ENCODE results near the gene FREM1. TPM values are rescaled to one million over a fixed set of nuclear protein-coding genes. Genes with fewer than 3 reads are reported as not detected.

FREM1 gene
- 1 to 10 TPM; 3.9 to 8.7 (median 6.0) TPM for total RNA-seq
- polyA plus RNA-seq = 3.8 TPM
- long read RNA-seq, donor 1, partial matches to known transcripts = 1 of 2 reads
- long read RNA-seq, donor 1, other reads (novel, unspliced or antisense) = 1 of 2 reads
- long read RNA-seq, donor 2, partial matches to known transcripts = 1 of 1 reads
- long read RNA-seq, donor 2, other reads (novel, unspliced or antisense) = 0 of 1 reads
- long read RNA-seq, donor 3, partial matches to known transcripts = 2 of 6 reads
- long read RNA-seq, donor 3, other reads (novel, unspliced or antisense) = 4 of 6 reads
- long read RNA-seq, donor 4, partial matches to known transcripts = 0 of 1 reads
- long read RNA-seq, donor 4, other reads (novel, unspliced or antisense) = 1 of 1 reads

- WGBS = 14% methylated on average over 18 of the region's 18 CpGs
- Histone ChIP-seq H3K4me1 (ENCODE audit: control insufficient read depth, insufficient read depth, low read length) (peaks cover 4% of the 10 kb centered on the region), H3K27ac (ENCODE audit: low read length) (peak within 1 kb of the TSS; percentile 44), H3K4me3 (ENCODE audit: low read length) (peak within 1 kb of the TSS; percentile 41), H3K27me3 (ENCODE audit: control insufficient read depth, insufficient read depth) (no peaks in the 10 kb centered on the region), H3K9me3 (ENCODE audit: control insufficient read depth, low read length) (no peaks in the 10 kb centered on the region)
- intact Hi-C loops (cut with DNase I) = no loop called here
- ATAC-seq = peak; percentile 69
- peak; percentile 48 to 83 (median 81) for DNase-seq
Measured at GRCh38 chr9:14909961-14910805, at the start of gene FREM1. Gene FREM1, minus strand, starts transcription at chr9:14910428. Its CDS starts 41,451 bp downstream, at chr9:14868977.

GRCh38 chr9:14958989-14959388, 48.8 kb upstream of the FREM1 start:
- DNase-seq = no peak

GRCh38 chr9:14957109-14957508, 46.9 kb upstream of the FREM1 start:
- ATAC-seq (peak; percentile 85 to 95), DNase-seq (peak; percentile 39 to 80 (median 79))
- WGBS = 62% methylated on average over 2 of the region's 2 CpGs
- H3K9me3 ChIP-seq (ENCODE audit: control insufficient read depth, low read length) = no peaks in the 10 kb centered on the region
- intact Hi-C loops (cut with DNase I) = no loop called here
- H3K4me1 ChIP-seq (ENCODE audit: control insufficient read depth, insufficient read depth, low read length) = no peaks in the 10 kb centered on the region
- no peaks in the 10 kb centered on the region for H3K27me3 ChIP-seq (ENCODE audit: control insufficient read depth, insufficient read depth)
- H3K27ac ChIP-seq (ENCODE audit: low read length) = no peak overlapping the region
- no peak overlapping the region for H3K4me3 ChIP-seq (ENCODE audit: low read length)

More at GRCh38 chr9:14958989-14959388, 48.8 kb upstream of the FREM1 start:
- Histone ChIP-seq H3K27ac (ENCODE audit: low read length) (no peak overlapping the region), H3K4me1 (ENCODE audit: control insufficient read depth, insufficient read depth, low read length) (no peaks in the 10 kb centered on the region), H3K27me3 (ENCODE audit: control insufficient read depth, insufficient read depth) (no peaks in the 10 kb centered on the region), H3K9me3 (ENCODE audit: control insufficient read depth, low read length) (no peaks in the 10 kb centered on the region), H3K4me3 (ENCODE audit: low read length) (no peak overlapping the region)
- ATAC-seq = no peak
- intact Hi-C loops (cut with DNase I) = no loop called here

- H3K4me3 ChIP-seq (ENCODE audit: low read length) = no peak overlapping the region
- no peaks in the 10 kb centered on the region for H3K9me3 ChIP-seq (ENCODE audit: control insufficient read depth, low read length)
- H3K4me1 ChIP-seq (ENCODE audit: control insufficient read depth, insufficient read depth, low read length) = no peaks in the 10 kb centered on the region
- ATAC-seq = peak; percentile 68 to 91
- DNase-seq = peak in 1 of 3 donors; percentile 28
- no peak overlapping the region for H3K27ac ChIP-seq (ENCODE audit: low read length)
- H3K27me3 ChIP-seq (ENCODE audit: control insufficient read depth, insufficient read depth) = no peaks in the 10 kb centered on the region
- WGBS = 33% methylated on average over 2 of the region's 2 CpGs
- intact Hi-C loops (cut with DNase I) = no loop called here
Measured at GRCh38 chr9:14956208-14956607, 46.0 kb upstream of the FREM1 start.

- peaks cover 2% of the 10 kb centered on the region for H3K4me1 ChIP-seq (ENCODE audit: control insufficient read depth, insufficient read depth, low read length)
- peak in 1 of 3 donors; percentile 37 for DNase-seq
- no peak overlapping the region for H3K4me3 ChIP-seq (ENCODE audit: low read length)
- ATAC-seq = no peak
- no peaks in the 10 kb centered on the region for H3K9me3 ChIP-seq (ENCODE audit: control insufficient read depth, low read length)
- WGBS = 92% methylated on average over 4 of the region's 4 CpGs
- no peak overlapping the region for H3K27ac ChIP-seq (ENCODE audit: low read length)
- intact Hi-C loops (cut with DNase I) = no loop called here
- no peaks in the 10 kb centered on the region for H3K27me3 ChIP-seq (ENCODE audit: control insufficient read depth, insufficient read depth)
Measured at GRCh38 chr9:14945351-14945750, 35.1 kb upstream of the FREM1 start.

GRCh38 chr9:14941501-14942405, 31.5 kb upstream of the FREM1 start:
- ATAC-seq (peak; percentile 52 to 78), DNase-seq (no peak)
- Histone ChIP-seq H3K4me3 (ENCODE audit: low read length) (no peak overlapping the region), H3K27me3 (ENCODE audit: control insufficient read depth, insufficient read depth) (no peaks in the 10 kb centered on the region), H3K4me1 (ENCODE audit: control insufficient read depth, insufficient read depth, low read length) (no peaks in the 10 kb centered on the region), H3K27ac (ENCODE audit: low read length) (no peak overlapping the region), H3K9me3 (ENCODE audit: control insufficient read depth, low read length) (no peaks in the 10 kb centered on the region)
- 59% methylated on average over 7 of the region's 7 CpGs for WGBS
- intact Hi-C loops (cut with DNase I) = no loop called here

- intact Hi-C loops (cut with DNase I) = no loop called here
- Histone ChIP-seq H3K27me3 (ENCODE audit: control insufficient read depth, insufficient read depth) (no peaks in the 10 kb centered on the region), H3K27ac (ENCODE audit: low read length) (no peak overlapping the region), H3K4me1 (ENCODE audit: control insufficient read depth, insufficient read depth, low read length) (no peaks in the 10 kb centered on the region), H3K4me3 (ENCODE audit: low read length) (no peak overlapping the region), H3K9me3 (ENCODE audit: control insufficient read depth, low read length) (no peaks in the 10 kb centered on the region)
- WGBS = 89% methylated on average over 4 of the region's 4 CpGs
- DNase-seq = no peak
- no peak for ATAC-seq
Measured at GRCh38 chr9:14939378-14939777, 29.1 kb upstream of the FREM1 start.

GRCh38 chr9:14937216-14937615, 27.0 kb upstream of the FREM1 start:
- DNase-seq (no peak), ATAC-seq (no peak)
- H3K27me3 ChIP-seq (ENCODE audit: control insufficient read depth, insufficient read depth) = no peaks in the 10 kb centered on the region
- no peak overlapping the region for H3K27ac ChIP-seq (ENCODE audit: low read length)
- no peaks in the 10 kb centered on the region for H3K9me3 ChIP-seq (ENCODE audit: control insufficient read depth, low read length)
- H3K4me3 ChIP-seq (ENCODE audit: low read length) = no peak overlapping the region
- intact Hi-C loops (cut with DNase I) = no loop called here
- H3K4me1 ChIP-seq (ENCODE audit: control insufficient read depth, insufficient read depth, low read length) = no peaks in the 10 kb centered on the region
- WGBS = 53% methylated on average over 2 of the region's 2 CpGs

- WGBS = 62% methylated on average over 4 of the region's 4 CpGs
- no peaks in the 10 kb centered on the region for H3K27me3 ChIP-seq (ENCODE audit: control insufficient read depth, insufficient read depth)
- no peak overlapping the region for H3K4me3 ChIP-seq (ENCODE audit: low read length)
- H3K9me3 ChIP-seq (ENCODE audit: control insufficient read depth, low read length) = no peaks in the 10 kb centered on the region
- ATAC-seq (peak in 1 of 2 donors; percentile 14), DNase-seq (no peak)
- intact Hi-C loops (cut with DNase I) = no loop called here
- H3K27ac ChIP-seq (ENCODE audit: low read length) = no peak overlapping the region
- no peaks in the 10 kb centered on the region for H3K4me1 ChIP-seq (ENCODE audit: control insufficient read depth, insufficient read depth, low read length)
Measured at GRCh38 chr9:14936491-14936890, 26.3 kb upstream of the FREM1 start.

GRCh38 chr9:14935964-14936363, 25.7 kb upstream of the FREM1 start:
- Histone ChIP-seq H3K4me1 (ENCODE audit: control insufficient read depth, insufficient read depth, low read length) (no peaks in the 10 kb centered on the region), H3K4me3 (ENCODE audit: low read length) (no peak overlapping the region), H3K27me3 (ENCODE audit: control insufficient read depth, insufficient read depth) (no peaks in the 10 kb centered on the region), H3K9me3 (ENCODE audit: control insufficient read depth, low read length) (no peaks in the 10 kb centered on the region), H3K27ac (ENCODE audit: low read length) (no peak overlapping the region)
- WGBS = 54% methylated on average over 1 of the region's 1 CpG
- DNase-seq (no peak), ATAC-seq (no peak)
- intact Hi-C loops (cut with DNase I) = no loop called here

Measured in right cardiac atrium (tissue), 5 donors.